GM18511 (cell line): ENCODE results near the gene KDM5C.
"Not testable (repeated sequence)": the region's sequence is repeated elsewhere in the genome, so short reads cannot be mapped to it uniquely, and the experiment has no call there.

Experiments used
- ATAC-seq: cut with Tn5 transposase; IDR thresholded peaks from one replicate; pipeline ENCODE4 v1.9.1; 2021; ENCODE audit warnings: mild to moderate bottlenecking, moderate library complexity; ENCODE audit not compliant: unreplicated experiment

Gene KDM5C

GRCh38 chrX:53194308-53194707, 30.7 kb downstream of the KDM5C start:
- no peak for ATAC-seq

- no peak for ATAC-seq
Observed at GRCh38 chrX:53193093-53193492, 31.9 kb downstream of the KDM5C start.

GRCh38 chrX:53190363-53190960, 34.5 kb downstream of the KDM5C start:
- ATAC-seq = no peak

GRCh38 chrX:53188763-53189162, 36.2 kb downstream of the KDM5C start:
- ATAC-seq = peak; percentile 86

GRCh38 chrX:53186351-53186750, 38.7 kb downstream of the KDM5C start:
- ATAC-seq = no peak

- no peak for ATAC-seq
Observed at GRCh38 chrX:53184836-53185235, 40.2 kb downstream of the KDM5C start.

- no peak for ATAC-seq
Observed at GRCh38 chrX:53171356-53171755, 53.7 kb downstream of the KDM5C start.

- ATAC-seq = no peak
Observed at GRCh38 chrX:53166103-53166502, 58.9 kb downstream of the KDM5C start.

- not testable (repeated sequence) for ATAC-seq
Observed at GRCh38 chrX:53164566-53164965, 60.4 kb downstream of the KDM5C start.

GRCh38 chrX:53163436-53163835, 61.6 kb downstream of the KDM5C start:
- ATAC-seq = no peak

- no peak for ATAC-seq
Observed at GRCh38 chrX:53160297-53160983, 64.6 kb downstream of the KDM5C start.

- ATAC-seq = no peak
Observed at GRCh38 chrX:53159184-53159583, 65.8 kb downstream of the KDM5C start.

GRCh38 chrX:53156207-53156596, 68.8 kb downstream of the KDM5C start:
- no peak for ATAC-seq

GRCh38 chrX:53155512-53156206, 69.3 kb downstream of the KDM5C start:
- ATAC-seq = no peak

GRCh38 chrX:53153581-53153980, 71.4 kb downstream of the KDM5C start:
- ATAC-seq = no peak
